Thoracic aorta (tissue), 2 donors: ENCODE measurements around the gene UBXN4. TPM values are rescaled to one million over a fixed set of nuclear protein-coding genes. Genes with fewer than 3 reads are reported as not detected.
"Not testable (repeated sequence)": the region's sequence is repeated elsewhere in the genome, so short reads cannot be mapped to it uniquely, and the experiment has no call there.

Experiments used
- ATAC-seq: fragments of 150-250 bp; one replicate; pipeline ENCODE4 v1.8.0; 2017; ENCODE audit warnings: low read depth; ENCODE audit not compliant: insufficient number of reproducible peaks, low FRiP score
- DNase-seq: peaks from one replicate; pipeline ENCODE4 v3.0.0-alpha.2; 2020; ENCODE audit warnings: low spot score
- H3K27ac ChIP-seq, 2 donors: fragments of 200-600 bp; sonication (generic); 1 replicate in 1 of 2; 2 replicates in 1 of 2; pipeline ENCODE4 v1.5.1; 2016; ENCODE audit warnings: mild to moderate bottlenecking in 2 of 2, moderate library complexity in 2 of 2
- H3K27me3 ChIP-seq: fragments of 200-600 bp; sonication (generic); replicated peaks from 2 replicates; pipeline ENCODE4 v1.6.0; 2016; ENCODE audit warnings: mild to moderate bottlenecking; ENCODE audit not compliant: insufficient read depth
- H3K36me3 ChIP-seq: fragments of 200-600 bp; sonication (generic); one replicate; pipeline ENCODE4 v1.5.1; 2016
- H3K4me1 ChIP-seq, 2 donors: fragments of 200-600 bp; sonication (generic); 1 replicate in 1 of 2; 2 replicates in 1 of 2; pipeline versions ENCODE4 v1.5.1 to v1.6.0; 2016; ENCODE audit warnings: low read depth in 2 of 2, mild to moderate bottlenecking in 1 of 2; ENCODE audit not compliant: control insufficient read depth in 1 of 2
- H3K4me3 ChIP-seq: fragments of 200-600 bp; sonication (generic); 2 replicates; pipeline ENCODE4 v1.5.1; 2016; ENCODE audit warnings: mild to moderate bottlenecking
- H3K9me3 ChIP-seq: fragments of 200-600 bp; sonication (generic); 2 replicates; pipeline ENCODE4 v1.5.1; 2016
- CTCF ChIP-seq: fragments of 200-600 bp; sonication (generic); IDR thresholded peaks from one replicate; pipeline ENCODE4 v1.5.1; 2019; ENCODE audit warnings: antibody characterized with exemption
- total RNA-seq, 2 donors: library from RNA; depleted of rRNA; stranded (reverse); fragments of >200 nt; gene quantifications; one replicate each; pipeline versions ENCODE4 v1.1.0 to v1.2.3, GENCODE V29; 2016

Gene UBXN4
- total RNA-seq, 2 donors from 2014 or later, result 44.8 to 126 TPM

- H3K4me3 ChIP-seq, result no peak overlapping the region
- ATAC-seq, result no peak
- peaks cover 0 to 7% of the 10 kb centered on the region in 2 donors for H3K4me1 ChIP-seq
- no peak overlapping the region for H3K27ac ChIP-seq
- TF ChIP-seq CTCF, result no peak
- no peaks in the 10 kb centered on the region for H3K27me3 ChIP-seq
- DNase-seq, result no peak
- no peaks in the 10 kb centered on the region for H3K9me3 ChIP-seq
- no peaks in the 10 kb centered on the region for H3K36me3 ChIP-seq
These were observed 48.8 kb downstream of the UBXN4 start for GRCh38 chr2:135790423-135790822.

GRCh38 chr2:135791418-135792190 is 49.9 kb downstream of the UBXN4 start:
- H3K4me3 ChIP-seq, result no peak overlapping the region
- no peaks in the 10 kb centered on the region for H3K36me3 ChIP-seq
- ATAC-seq, result no peak
- no peaks in the 10 kb centered on the region for H3K27me3 ChIP-seq
- TF ChIP-seq CTCF, result no peak
- H3K9me3 ChIP-seq, result no peaks in the 10 kb centered on the region
- H3K4me1 ChIP-seq, result peaks cover 0 to 7% of the 10 kb centered on the region in 2 donors
- DNase-seq, result no peak
- no peak overlapping the region for H3K27ac ChIP-seq

GRCh38 chr2:135792401-135793150 is 50.9 kb downstream of the UBXN4 start:
- Histone ChIP-seq H3K9me3 (no peaks in the 10 kb centered on the region), H3K27ac (no peak overlapping the region), H3K4me3 (no peak overlapping the region), H3K36me3 (no peaks in the 10 kb centered on the region), H3K27me3 (no peaks in the 10 kb centered on the region), H3K4me1 (no peaks in the 10 kb centered on the region)
- TF ChIP-seq CTCF, result no peak
- DNase-seq, result no peak
- no peak for ATAC-seq

GRCh38 chr2:135795641-135796040 is 54.0 kb downstream of the UBXN4 start:
- not testable (repeated sequence) for H3K27ac ChIP-seq, DNase-seq, H3K27me3 ChIP-seq, H3K9me3 ChIP-seq, ATAC-seq, H3K4me1 ChIP-seq, H3K36me3 ChIP-seq, H3K4me3 ChIP-seq

GRCh38 chr2:135796606-135797005 is 55.0 kb downstream of the UBXN4 start:
- ATAC-seq (no peak), DNase-seq (no peak)
- Histone ChIP-seq H3K27ac (no peak overlapping the region), H3K36me3 (no peaks in the 10 kb centered on the region), H3K4me1 (no peaks in the 10 kb centered on the region), H3K9me3 (no peaks in the 10 kb centered on the region), H3K27me3 (no peaks in the 10 kb centered on the region), H3K4me3 (no peak overlapping the region)
- no peak for TF ChIP-seq CTCF
